Testis (tissue), 2 donors: Measurements from ENCODE around the gene ZKSCAN8.

Source experiments
- POLR2A ChIP-seq: fragments of 450-650 bp; IDR thresholded peaks from one replicate; pipeline ENCODE4 v1.6.1; 2017; ENCODE audit warnings: antibody characterized with exemption, mild to moderate bottlenecking, moderate library complexity
- TF ChIP-seq, protein P1 (sequence below), 3 experiments: fragments of 450-650 bp in 2 of 3; fragments of 200-600 bp in 1 of 3; sonication (generic) in 1 of 3; IDR thresholded peaks; one replicate each; pipeline ENCODE4 v1.5.1; 2016 to 2019; ENCODE audit warnings: antibody characterized with exemption in 3 of 3, mild to moderate bottlenecking in 2 of 3, moderate library complexity in 1 of 3

DNA sequence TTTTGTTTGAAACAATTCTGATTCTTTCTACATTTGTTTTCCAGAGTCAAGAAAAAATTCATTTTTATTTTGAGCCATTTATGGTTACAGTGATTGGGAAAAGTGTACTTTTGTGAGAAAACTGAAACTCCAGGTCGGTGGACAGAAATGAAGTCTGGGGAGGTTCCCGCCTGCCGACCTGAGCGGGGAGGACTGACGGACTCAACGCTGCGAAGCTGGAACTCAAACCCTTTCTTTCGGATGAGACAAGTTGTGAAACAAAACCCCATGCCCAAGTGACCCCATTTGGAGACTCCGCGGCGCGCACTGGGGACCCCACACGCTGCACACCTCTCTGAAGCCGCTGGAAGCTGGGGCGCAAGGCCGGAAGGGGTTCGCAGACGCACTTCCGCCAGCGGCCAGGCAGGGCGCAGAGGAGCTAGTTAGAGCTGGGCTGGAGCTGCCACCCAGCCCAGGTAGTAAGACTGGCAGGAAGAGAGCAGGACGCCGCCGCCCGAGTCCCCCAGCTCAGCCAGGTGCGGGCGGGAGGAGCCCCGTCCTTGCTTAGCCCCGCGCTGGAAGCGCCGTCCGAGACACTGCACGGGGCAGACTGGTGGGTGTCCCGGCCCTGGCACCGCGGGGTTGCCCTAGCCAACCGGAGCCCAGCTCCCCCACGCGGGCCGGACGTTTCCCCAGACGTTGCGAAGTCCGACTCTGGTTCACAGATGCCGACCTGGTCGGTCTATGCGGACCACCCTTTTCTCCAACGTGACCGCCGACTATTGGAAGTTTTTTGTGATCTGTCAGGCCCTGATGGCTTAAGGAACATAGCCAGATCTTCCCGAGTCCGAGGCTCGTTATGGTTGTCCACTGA lies 37.1 kb upstream of the ZKSCAN8 start:
- TF ChIP-seq, protein P1, sequence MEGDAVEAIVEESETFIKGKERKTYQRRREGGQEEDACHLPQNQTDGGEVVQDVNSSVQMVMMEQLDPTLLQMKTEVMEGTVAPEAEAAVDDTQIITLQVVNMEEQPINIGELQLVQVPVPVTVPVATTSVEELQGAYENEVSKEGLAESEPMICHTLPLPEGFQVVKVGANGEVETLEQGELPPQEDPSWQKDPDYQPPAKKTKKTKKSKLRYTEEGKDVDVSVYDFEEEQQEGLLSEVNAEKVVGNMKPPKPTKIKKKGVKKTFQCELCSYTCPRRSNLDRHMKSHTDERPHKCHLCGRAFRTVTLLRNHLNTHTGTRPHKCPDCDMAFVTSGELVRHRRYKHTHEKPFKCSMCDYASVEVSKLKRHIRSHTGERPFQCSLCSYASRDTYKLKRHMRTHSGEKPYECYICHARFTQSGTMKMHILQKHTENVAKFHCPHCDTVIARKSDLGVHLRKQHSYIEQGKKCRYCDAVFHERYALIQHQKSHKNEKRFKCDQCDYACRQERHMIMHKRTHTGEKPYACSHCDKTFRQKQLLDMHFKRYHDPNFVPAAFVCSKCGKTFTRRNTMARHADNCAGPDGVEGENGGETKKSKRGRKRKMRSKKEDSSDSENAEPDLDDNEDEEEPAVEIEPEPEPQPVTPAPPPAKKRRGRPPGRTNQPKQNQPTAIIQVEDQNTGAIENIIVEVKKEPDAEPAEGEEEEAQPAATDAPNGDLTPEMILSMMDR (IDR thresholded peaks at IDR 0.05) = peak; percentile 36 to 66 (median 48)
- TF ChIP-seq POLR2A = peak; percentile 19
